T47D (cell line): ENCODE results near the gene SRGAP2.
"Not testable (repeated sequence)": the region's sequence is repeated elsewhere in the genome, so short reads cannot be mapped to it uniquely, and the experiment has no call there.

ENCODE experiments used
- DNase-seq, 2 experiments: peaks; one replicate each; pipeline versions ENCODE4 v3.0.0 to v3.0.0-alpha.2; 2011 to 2012; ENCODE audit warnings: low read depth in 1 of 2, low spot score in 1 of 2
- in situ Hi-C: cut with HindIII; loops from 2 replicates; pipeline ENCODE4 v1.10.0; 2016; ENCODE audit warnings: low sequenced_read_pairs, low pct_unique_long_range_greater_than_20kb

The SRGAP2 gene

GRCh38 chr1:206203364-206204158, at the start of gene SRGAP2:
SRGAP2 (plus strand) TSS chr1:206203541; CDS start chr1:206205971, 2,430 bp downstream.
- in situ Hi-C loops, result not testable (repeated sequence)

GRCh38 chr1:206167350-206168029, 35.9 kb upstream of the SRGAP2 start:
- DNase-seq, in situ Hi-C loops: not testable (repeated sequence)

More at GRCh38 chr1:206203364-206204158, at the start of gene SRGAP2:
- peak in 1 of 2 experiments; percentile 82 for DNase-seq

- DNase-seq, in situ Hi-C loops: not testable (repeated sequence)
These were observed 33.5 kb upstream of the SRGAP2 start for GRCh38 chr1:206169794-206170193.

- in situ Hi-C loops, result not testable (repeated sequence)
These were observed 30.1 kb upstream of the SRGAP2 start for GRCh38 chr1:206173110-206173719.

GRCh38 chr1:206174182-206174868, 29.0 kb upstream of the SRGAP2 start:
- DNase-seq, result peak in 1 of 2 experiments; percentile 56
- in situ Hi-C loops, result not testable (repeated sequence)

More at GRCh38 chr1:206173110-206173719, 30.1 kb upstream of the SRGAP2 start:
- DNase-seq, result not testable (repeated sequence)

GRCh38 chr1:206175459-206176113, 27.8 kb upstream of the SRGAP2 start:
- DNase-seq, result peak in 1 of 2 experiments; percentile 24
- in situ Hi-C loops, result not testable (repeated sequence)

GRCh38 chr1:206176114-206176502, 27.2 kb upstream of the SRGAP2 start:
- in situ Hi-C loops, DNase-seq: not testable (repeated sequence)

GRCh38 chr1:206178061-206178989, 25.0 kb upstream of the SRGAP2 start:
- DNase-seq, in situ Hi-C loops: not testable (repeated sequence)

GRCh38 chr1:206179666-206180065, 23.7 kb upstream of the SRGAP2 start:
- in situ Hi-C loops, DNase-seq: not testable (repeated sequence)

GRCh38 chr1:206182368-206183317, 20.7 kb upstream of the SRGAP2 start:
- DNase-seq, in situ Hi-C loops: not testable (repeated sequence)

GRCh38 chr1:206183788-206184187, 19.6 kb upstream of the SRGAP2 start:
- in situ Hi-C loops, DNase-seq: not testable (repeated sequence)

- in situ Hi-C loops, result not testable (repeated sequence)
These were observed 17.6 kb upstream of the SRGAP2 start for GRCh38 chr1:206185778-206186177.

GRCh38 chr1:206186826-206187225, 16.5 kb upstream of the SRGAP2 start:
- DNase-seq, in situ Hi-C loops: not testable (repeated sequence)

More at GRCh38 chr1:206185778-206186177, 17.6 kb upstream of the SRGAP2 start:
- DNase-seq, result not testable (repeated sequence)

- DNase-seq, in situ Hi-C loops: not testable (repeated sequence)
These were observed 8.2 kb upstream of the SRGAP2 start for GRCh38 chr1:206195182-206195581.

GRCh38 chr1:206196748-206197424, 6.5 kb upstream of the SRGAP2 start:
- DNase-seq, in situ Hi-C loops: not testable (repeated sequence)
